GM19397 (cell line): ENCODE results near the gene MLST8.

ENCODE experiments used
- ATAC-seq: cut with Tn5 transposase; IDR thresholded peaks from one replicate; pipeline ENCODE4 v1.9.1; 2021; ENCODE audit warnings: mild to moderate bottlenecking, moderate library complexity; ENCODE audit not compliant: unreplicated experiment

The MLST8 gene

GRCh38 chr16:2172688-2173335 lies 32.4 kb upstream of the MLST8 start:
- no peak for ATAC-seq

GRCh38 chr16:2173366-2173765 lies 31.9 kb upstream of the MLST8 start:
- ATAC-seq: no peak

- ATAC-seq: no peak
These were observed 31.3 kb upstream of the MLST8 start for GRCh38 chr16:2173916-2174315.

- no peak for ATAC-seq
These were observed 30.7 kb upstream of the MLST8 start for GRCh38 chr16:2174396-2175131.

- ATAC-seq: no peak
These were observed 29.8 kb upstream of the MLST8 start for GRCh38 chr16:2175454-2175853.

- ATAC-seq: no peak
These were observed 29.2 kb upstream of the MLST8 start for GRCh38 chr16:2176047-2176446.

- ATAC-seq: no peak
These were observed 28.2 kb upstream of the MLST8 start for GRCh38 chr16:2177101-2177500.

- no peak for ATAC-seq
These were observed 27.7 kb upstream of the MLST8 start for GRCh38 chr16:2177561-2177960.

GRCh38 chr16:2178321-2179106 lies 26.7 kb upstream of the MLST8 start:
- ATAC-seq: no peak

GRCh38 chr16:2179107-2179501 lies 26.1 kb upstream of the MLST8 start:
- ATAC-seq: no peak

- no peak for ATAC-seq
These were observed 25.7 kb upstream of the MLST8 start for GRCh38 chr16:2179576-2179975.

GRCh38 chr16:2180461-2180860 lies 24.8 kb upstream of the MLST8 start:
- ATAC-seq: no peak

GRCh38 chr16:2180962-2181923 lies 24.0 kb upstream of the MLST8 start:
- ATAC-seq: no peak

GRCh38 chr16:2181952-2182351 lies 23.3 kb upstream of the MLST8 start:
- ATAC-seq: no peak

- ATAC-seq: no peak
These were observed 21.6 kb upstream of the MLST8 start for GRCh38 chr16:2183671-2184070.

GRCh38 chr16:2184346-2184745 lies 20.9 kb upstream of the MLST8 start:
- ATAC-seq: no peak

- ATAC-seq: no peak
These were observed 20.3 kb upstream of the MLST8 start for GRCh38 chr16:2184962-2185361.

- ATAC-seq: no peak
These were observed 19.2 kb upstream of the MLST8 start for GRCh38 chr16:2186064-2186463.

- no peak for ATAC-seq
These were observed 18.7 kb upstream of the MLST8 start for GRCh38 chr16:2186505-2186904.

- ATAC-seq: no peak
These were observed 18.0 kb upstream of the MLST8 start for GRCh38 chr16:2187212-2187611.

GRCh38 chr16:2188395-2188794 lies 16.9 kb upstream of the MLST8 start:
- ATAC-seq: no peak
